CD14-positive monocyte (primary cell): ENCODE results near the gene SETD6. TPM values are rescaled to one million over a fixed set of nuclear protein-coding genes. Genes with fewer than 3 reads are reported as not detected.

Source experiments
- DNase-seq, 3 donors: peaks; one replicate each; pipeline ENCODE4 v3.0.0-alpha.2; 2011 to 2022
- H2AFZ ChIP-seq: 2 replicates; pipeline ENCODE4 v1.6.0; 2012; ENCODE audit warnings: mild to moderate bottlenecking, low read depth, low read length, inconsistent platforms; ENCODE audit not compliant: insufficient read depth, poor library complexity, severe bottlenecking
- H3K27ac ChIP-seq, 2 donors: 1 replicate in 1 of 2; 2 replicates in 1 of 2; pipeline ENCODE4 v1.5.1; 2012 to 2013; ENCODE audit warnings: low read length in 2 of 2, control low read depth in 1 of 2, inconsistent platforms in 1 of 2, low read depth in 1 of 2, mild to moderate bottlenecking in 1 of 2
- H3K27me3 ChIP-seq, 2 donors: one replicate each; pipeline versions ENCODE4 v1.6.0 to v1.6.1; 2011 to 2013; ENCODE audit warnings: low read length in 2 of 2; ENCODE audit not compliant: control insufficient read depth in 2 of 2, insufficient read depth in 2 of 2
- H3K36me3 ChIP-seq, 2 donors: replicated peaks in 1 of 2; 1 replicate in 1 of 2; 2 replicates in 1 of 2; pipeline versions ENCODE4 v1.5.1 to v1.6.1; 2012 to 2013; ENCODE audit warnings: low read length in 2 of 2, control low read depth in 1 of 2, inconsistent platforms in 1 of 2, mild to moderate bottlenecking in 1 of 2; ENCODE audit not compliant: insufficient read depth in 2 of 2, control insufficient read depth in 1 of 2
- H3K4me1 ChIP-seq, 2 donors: 1 replicate in 1 of 2; 2 replicates in 1 of 2; pipeline versions ENCODE4 v1.5.1 to v1.6.1; 2012 to 2013; ENCODE audit warnings: low read length in 2 of 2, control low read depth in 1 of 2, inconsistent platforms in 1 of 2, mild to moderate bottlenecking in 1 of 2, moderate library complexity in 1 of 2; ENCODE audit not compliant: insufficient read depth in 2 of 2, control insufficient read depth in 1 of 2
- H3K4me2 ChIP-seq: replicated peaks from 2 replicates; pipeline ENCODE3; 2012; ENCODE audit warnings: low read length, moderate library complexity, mild to moderate bottlenecking; ENCODE audit not compliant: poor library complexity, severe bottlenecking; ENCODE audit errors: extremely low read depth
- H3K4me3 ChIP-seq, 3 experiments: fragments of 200-600 bp in 1 of 3; sonication (generic) in 1 of 3; replicated peaks in 1 of 3; 1 replicate in 2 of 3; 2 replicates in 1 of 3; pipeline ENCODE4 v1.5.1; 2011 to 2013; ENCODE audit warnings: low read length in 3 of 3, mild to moderate bottlenecking in 3 of 3, control low read depth in 2 of 3, low read depth in 2 of 3, inconsistent platforms in 1 of 3, moderate library complexity in 1 of 3
- H3K79me2 ChIP-seq: 2 replicates; pipeline ENCODE4 v1.6.0; 2012; ENCODE audit warnings: mild to moderate bottlenecking, control low read depth, inconsistent platforms, low read length, moderate library complexity; ENCODE audit not compliant: insufficient read depth
- H3K9ac ChIP-seq: 2 replicates; pipeline ENCODE4 v1.6.0; 2017; ENCODE audit warnings: low read length, mild to moderate bottlenecking; ENCODE audit not compliant: insufficient read depth, poor library complexity, severe bottlenecking
- H3K9me3 ChIP-seq, 2 donors: replicated peaks in 1 of 2; 1 replicate in 1 of 2; 2 replicates in 1 of 2; pipeline versions ENCODE4 v1.5.1 to v1.6.1; 2012 to 2013; ENCODE audit warnings: low read length in 2 of 2, control low read depth in 1 of 2; ENCODE audit not compliant: control insufficient read depth in 1 of 2, insufficient read depth in 1 of 2
- H4K20me1 ChIP-seq: 2 replicates; pipeline ENCODE4 v1.6.0; 2012; ENCODE audit warnings: mild to moderate bottlenecking, low read length, control low read depth, moderate library complexity; ENCODE audit not compliant: insufficient read depth
- H3K27ac Mint-ChIP-seq, 7 donors: one replicate each; pipeline ENCODE4 v1.8.0; 2020; ENCODE audit warnings: mild to moderate bottlenecking in 7 of 7, mixed read lengths in 7 of 7, moderate library complexity in 6 of 7, inconsistent platforms in 2 of 7
- H3K27me3 Mint-ChIP-seq, 3 donors: one replicate each; pipeline ENCODE4 v1.8.0; 2021 to 2022; ENCODE audit warnings: low read depth in 3 of 3, mild to moderate bottlenecking in 3 of 3, mixed read lengths in 3 of 3, moderate library complexity in 3 of 3, inconsistent platforms in 1 of 3
- H3K36me3 Mint-ChIP-seq, 2 donors: one replicate each; pipeline ENCODE4 v1.8.0; 2020; ENCODE audit warnings: mixed read lengths in 2 of 2, inconsistent platforms in 1 of 2, mild to moderate bottlenecking in 1 of 2
- H3K4me1 Mint-ChIP-seq: one replicate; pipeline ENCODE4 v1.8.0; 2020; ENCODE audit warnings: mild to moderate bottlenecking, mixed read lengths
- H3K4me3 Mint-ChIP-seq, 2 donors: one replicate each; pipeline ENCODE4 v1.8.0; 2020; ENCODE audit warnings: mild to moderate bottlenecking in 2 of 2, mixed read lengths in 2 of 2, moderate library complexity in 1 of 2
- H3K9me3 Mint-ChIP-seq, 7 donors: one replicate each; pipeline ENCODE4 v1.8.0; 2020 to 2022; ENCODE audit warnings: mixed read lengths in 7 of 7, mild to moderate bottlenecking in 6 of 7, moderate library complexity in 6 of 7, inconsistent platforms in 2 of 7
- WGBS: methylation state at CpG from one replicate; pipeline ENCODE4 v1.1.5; 2013; ENCODE audit warnings: missing lambda C conversion rate; ENCODE audit not compliant: insufficient coverage; 5-methylcytosine and 5-hydroxymethylcytosine counted together
- intact Hi-C, 2 donors: fragments of 100-400 bp; cut with micrococcal nuclease; formaldehyde crosslinking; loops; one replicate each; pipeline versions ENCODE4 v1.15.0 to v1.15.1; 2023
- polyA plus RNA-seq, 3 donors: library from polyadenylated mRNA; depleted of rRNA in 1 of 3; unstranded in 2 of 3; stranded (reverse) in 1 of 3; fragments of 300-500 nt in 2 of 3; fragments of >200 nt in 1 of 3; fragmentation: Illumina TruSeq in 2 of 3; gene quantifications; 1 replicate in 2 of 3; 2 replicates in 1 of 3; pipeline ENCODE4 v1.2.3, GENCODE V29; 2012 to 2021
- TF ChIP-seq, protein P1 (sequence below): fragments of 200-600 bp; IDR thresholded peaks from one replicate; pipeline ENCODE4 v1.8.0; 2022; ENCODE audit warnings: antibody characterized with exemption, mild to moderate bottlenecking

SETD6 gene
- polyA plus RNA-seq, 3 donors: 2.5 to 13.7 (median 3.4) TPM

DNA sequence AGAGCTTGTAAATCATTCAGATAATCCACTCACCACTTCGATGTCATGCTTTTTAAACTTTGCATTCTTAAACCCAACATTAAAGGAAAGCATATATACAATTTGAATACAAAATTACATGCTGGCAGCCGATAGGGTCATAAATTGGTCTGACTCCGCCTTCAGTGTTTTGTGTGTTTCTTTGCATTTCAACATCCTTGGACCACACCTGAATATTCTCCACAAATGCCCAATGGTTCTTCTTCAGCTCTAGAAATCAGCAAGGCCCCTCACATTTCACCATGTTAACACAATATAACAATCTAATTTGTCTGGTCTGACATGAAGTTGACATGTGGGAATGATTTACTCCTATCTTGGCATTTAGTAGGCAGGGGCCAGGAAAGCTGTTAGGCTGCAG, 17.1 kb downstream of the SETD6 start:
- Mint-ChIP-seq H3K4me3 (no peak overlapping the region), H3K27ac (no peak overlapping the region), H3K36me3 (peaks cover 86 to 99% of the 10 kb centered on the region in 2 donors), H3K4me1 (no peaks in the 10 kb centered on the region), H3K9me3 (no peaks in the 10 kb centered on the region), H3K27me3 (no peaks in the 10 kb centered on the region)
- H3K36me3 ChIP-seq: peaks cover 96 to 100% of the 10 kb centered on the region in 2 donors
- no peaks in the 10 kb centered on the region for H3K27me3 ChIP-seq
- TF ChIP-seq, protein P1, sequence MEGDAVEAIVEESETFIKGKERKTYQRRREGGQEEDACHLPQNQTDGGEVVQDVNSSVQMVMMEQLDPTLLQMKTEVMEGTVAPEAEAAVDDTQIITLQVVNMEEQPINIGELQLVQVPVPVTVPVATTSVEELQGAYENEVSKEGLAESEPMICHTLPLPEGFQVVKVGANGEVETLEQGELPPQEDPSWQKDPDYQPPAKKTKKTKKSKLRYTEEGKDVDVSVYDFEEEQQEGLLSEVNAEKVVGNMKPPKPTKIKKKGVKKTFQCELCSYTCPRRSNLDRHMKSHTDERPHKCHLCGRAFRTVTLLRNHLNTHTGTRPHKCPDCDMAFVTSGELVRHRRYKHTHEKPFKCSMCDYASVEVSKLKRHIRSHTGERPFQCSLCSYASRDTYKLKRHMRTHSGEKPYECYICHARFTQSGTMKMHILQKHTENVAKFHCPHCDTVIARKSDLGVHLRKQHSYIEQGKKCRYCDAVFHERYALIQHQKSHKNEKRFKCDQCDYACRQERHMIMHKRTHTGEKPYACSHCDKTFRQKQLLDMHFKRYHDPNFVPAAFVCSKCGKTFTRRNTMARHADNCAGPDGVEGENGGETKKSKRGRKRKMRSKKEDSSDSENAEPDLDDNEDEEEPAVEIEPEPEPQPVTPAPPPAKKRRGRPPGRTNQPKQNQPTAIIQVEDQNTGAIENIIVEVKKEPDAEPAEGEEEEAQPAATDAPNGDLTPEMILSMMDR: no peak
- no peak overlapping the region for H3K4me2 ChIP-seq
- intact Hi-C loops: loop anchor here in 1 of 2 donors (5.0 kb wide), 1 partner anchor 40 kb away; no protein-coding TSS in a partner anchor
- H3K9ac ChIP-seq: no peak overlapping the region
- no peaks in the 10 kb centered on the region for H3K79me2 ChIP-seq
- no peaks in the 10 kb centered on the region for H3K9me3 ChIP-seq
- DNase-seq: no peak
- H2AFZ ChIP-seq: no peak overlapping the region
- WGBS: 100% methylated on average over 3 of the region's 3 CpGs
- no peak overlapping the region for H3K27ac ChIP-seq
- no peak overlapping the region for H3K4me3 ChIP-seq
- H3K4me1 ChIP-seq: no peaks in the 10 kb centered on the region
- H4K20me1 ChIP-seq: peaks cover 39% of the 10 kb centered on the region

DNA sequence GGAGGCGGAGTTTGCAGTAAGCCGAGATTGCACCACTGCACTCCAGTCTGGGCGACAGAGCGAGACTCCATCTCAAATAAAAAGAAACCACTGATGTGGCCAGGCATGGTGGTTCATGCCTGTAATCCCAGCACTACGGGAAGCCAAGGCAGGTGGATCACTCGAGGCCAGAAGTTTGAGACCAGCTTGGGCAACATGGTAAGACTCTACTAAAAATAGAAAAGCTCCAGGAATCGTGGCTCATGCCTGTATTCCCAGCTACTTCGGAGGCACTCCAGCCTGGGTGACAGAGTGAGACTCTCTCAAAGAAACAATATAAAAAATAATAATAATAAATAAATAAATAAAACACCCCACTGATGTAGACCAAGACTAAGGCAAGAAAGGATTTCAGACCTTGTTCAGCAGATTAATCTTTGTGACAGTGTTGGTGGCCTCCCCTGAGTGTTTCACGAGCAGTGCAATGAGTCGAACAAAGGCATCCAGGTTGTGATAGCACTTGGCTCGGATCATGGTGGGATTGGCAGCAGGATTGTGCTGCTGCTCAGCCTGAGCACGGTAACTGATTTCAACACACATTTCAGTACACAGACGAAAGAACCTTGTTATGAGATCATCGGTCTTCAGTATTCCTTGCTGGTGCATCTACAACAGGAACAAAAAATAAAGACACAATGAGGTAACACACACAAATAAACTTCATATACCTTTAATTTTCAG, 18.6 kb downstream of the SETD6 start:
- H3K4me3 Mint-ChIP-seq: no peak overlapping the region
- Histone ChIP-seq H4K20me1 (peaks cover 40% of the 10 kb centered on the region), H3K9me3 (no peaks in the 10 kb centered on the region), H3K9ac (no peak overlapping the region), H3K4me2 (no peak overlapping the region), H2AFZ (no peak overlapping the region), H3K36me3 (peaks cover 96 to 100% of the 10 kb centered on the region in 2 donors), H3K27me3 (no peaks in the 10 kb centered on the region), H3K4me3 (no peak overlapping the region), H3K27ac (no peak overlapping the region), H3K4me1 (no peaks in the 10 kb centered on the region), H3K79me2 (no peaks in the 10 kb centered on the region)
- no peak for DNase-seq
- 94% methylated on average over 8 of the region's 14 CpGs for WGBS
- H3K27me3 Mint-ChIP-seq: no peaks in the 10 kb centered on the region
- intact Hi-C loops: loop anchor here in 1 of 2 donors (5.0 kb wide), 1 partner anchor 38 kb away; no protein-coding TSS in a partner anchor
- H3K36me3 Mint-ChIP-seq: peaks cover 89 to 98% of the 10 kb centered on the region in 2 donors
- TF ChIP-seq, protein P1: no peak
- H3K4me1 Mint-ChIP-seq: no peaks in the 10 kb centered on the region
- H3K27ac Mint-ChIP-seq: peak overlapping the region in 1 of 7 donors; percentile 46
- H3K9me3 Mint-ChIP-seq: no peaks in the 10 kb centered on the region
